Spleen (tissue), 11 donors: Measurements from ENCODE around the gene N4BP3. TPM values are rescaled to one million over a fixed set of nuclear protein-coding genes. Genes with fewer than 3 reads are reported as not detected.

Experiments
- DNase-seq: peaks from one replicate; pipeline ENCODE4 v3.0.0-alpha.2; 2020
- H3K27ac ChIP-seq, 8 donors: fragments of 200-600 bp; sonication (generic) in 7 of 8; 1 replicate in 4 of 8; 2 replicates in 4 of 8; pipeline versions ENCODE4 v1.5.0 to v1.8.0; 2016 to 2021; ENCODE audit warnings: inconsistent platforms in 4 of 8, mild to moderate bottlenecking in 4 of 8, moderate library complexity in 1 of 8
- H3K27me3 ChIP-seq, 7 donors: fragments of 200-600 bp; sonication (generic) in 6 of 7; replicated peaks in 1 of 7; 1 replicate in 4 of 7; 2 replicates in 3 of 7; pipeline versions ENCODE4 v1.5.0 to v1.8.0; 2016 to 2021; ENCODE audit warnings: inconsistent platforms in 3 of 7, mild to moderate bottlenecking in 1 of 7
- H3K36me3 ChIP-seq, 6 donors: fragments of 200-600 bp; sonication (generic) in 5 of 6; 1 replicate in 4 of 6; 2 replicates in 2 of 6; pipeline versions ENCODE4 v1.5.0 to v1.8.0; 2016 to 2021; ENCODE audit warnings: inconsistent platforms in 2 of 6
- H3K4me1 ChIP-seq, 6 donors: fragments of 200-600 bp; sonication (generic) in 5 of 6; 1 replicate in 3 of 6; 2 replicates in 3 of 6; pipeline versions ENCODE4 v1.5.0 to v1.8.0; 2016 to 2021; ENCODE audit warnings: inconsistent platforms in 3 of 6
- H3K4me3 ChIP-seq, 8 donors: fragments of 200-600 bp; sonication (generic) in 7 of 8; 1 replicate in 4 of 8; 2 replicates in 4 of 8; pipeline versions ENCODE4 v1.5.0 to v1.8.0; 2016 to 2021; ENCODE audit warnings: inconsistent platforms in 4 of 8, mild to moderate bottlenecking in 4 of 8, moderate library complexity in 2 of 8
- H3K9me3 ChIP-seq, 8 donors: fragments of 200-600 bp; sonication (generic) in 7 of 8; 1 replicate in 4 of 8; 2 replicates in 4 of 8; pipeline versions ENCODE4 v1.5.0 to v1.8.0; 2016 to 2021; ENCODE audit warnings: inconsistent platforms in 4 of 8
- CTCF ChIP-seq, 11 experiments: fragments of 200-600 bp in 7 of 11; fragments of 450-650 bp in 4 of 11; sonication (generic) in 4 of 11; IDR thresholded peaks in 8 of 11; conservative IDR thresholded peaks in 3 of 11; 1 replicate in 7 of 11; 2 replicates in 4 of 11; pipeline versions ENCODE4 v1.4.0 to v1.8.0; 2016 to 2021; ENCODE audit warnings: antibody characterized with exemption in 11 of 11, inconsistent platforms in 4 of 11, mild to moderate bottlenecking in 1 of 11
- POLR2A ChIP-seq, 3 donors: fragments of 450-650 bp; IDR thresholded peaks; one replicate each; pipeline ENCODE4 v1.5.1; 2017; ENCODE audit warnings: antibody characterized with exemption in 3 of 3, mild to moderate bottlenecking in 1 of 3
- POLR2AphosphoS5 ChIP-seq, 3 donors: sonication (generic); formaldehyde crosslinking; IDR thresholded peaks; one replicate each; pipeline ENCODE4 v1.5.1; 2017; ENCODE audit warnings: antibody characterized with exemption in 3 of 3
- WGBS, 5 donors: extraction: QIAGEN DNeasy Blood & Tissue Kit in 3 of 5; methylation state at CpG; one replicate each; pipeline versions ENCODE4 v1.1.5 to v1.1.7; 2013 to 2018; 5-methylcytosine and 5-hydroxymethylcytosine counted together
- intact Hi-C: fragments of 100-400 bp; cut with DNase I; formaldehyde crosslinking; loops from one replicate; pipeline ENCODE4 v1.15.0; 2023; ENCODE audit warnings: low total_unique reads
- polyA plus RNA-seq, 3 donors: library from polyadenylated mRNA; stranded (reverse); fragments of 200-250 nt; gene quantifications; one replicate each; pipeline ENCODE4 v1.2.1, GENCODE V29; 2013
- total RNA-seq, 7 donors: library from RNA; depleted of rRNA in 3 of 7; stranded (reverse); fragments of >200 nt in 3 of 7; fragmentation: NEBNext Ultra II Directional in 4 of 7; extraction: Animal tissue kit (Norgen Biotek cat#: 25700) in 4 of 7; gene quantifications; one replicate each; pipeline versions ENCODE4 v1.1.0 to v1.2.1, GENCODE V29; 2016 to 2021
- donor health status: healthy with polysubstance abuse.
- donor health status: DM: no; HTN: no; CAD: no; lungs with moderate emphysema.
- donor health status: DM: no; HTN: no; CAD: no.
- donor health status: Bipolar disorder and iron deficiency.
- donor health status: healthy.
- donor health status: DM: no; HTN: no; CAD: no.
- donor health status: DM: yes; HTN: yes; CAD: no.

N4BP3 gene
- total and polyA plus RNA-seq, 10 donors: 1.2 to 6.6 (median 3.5) TPM

DNA sequence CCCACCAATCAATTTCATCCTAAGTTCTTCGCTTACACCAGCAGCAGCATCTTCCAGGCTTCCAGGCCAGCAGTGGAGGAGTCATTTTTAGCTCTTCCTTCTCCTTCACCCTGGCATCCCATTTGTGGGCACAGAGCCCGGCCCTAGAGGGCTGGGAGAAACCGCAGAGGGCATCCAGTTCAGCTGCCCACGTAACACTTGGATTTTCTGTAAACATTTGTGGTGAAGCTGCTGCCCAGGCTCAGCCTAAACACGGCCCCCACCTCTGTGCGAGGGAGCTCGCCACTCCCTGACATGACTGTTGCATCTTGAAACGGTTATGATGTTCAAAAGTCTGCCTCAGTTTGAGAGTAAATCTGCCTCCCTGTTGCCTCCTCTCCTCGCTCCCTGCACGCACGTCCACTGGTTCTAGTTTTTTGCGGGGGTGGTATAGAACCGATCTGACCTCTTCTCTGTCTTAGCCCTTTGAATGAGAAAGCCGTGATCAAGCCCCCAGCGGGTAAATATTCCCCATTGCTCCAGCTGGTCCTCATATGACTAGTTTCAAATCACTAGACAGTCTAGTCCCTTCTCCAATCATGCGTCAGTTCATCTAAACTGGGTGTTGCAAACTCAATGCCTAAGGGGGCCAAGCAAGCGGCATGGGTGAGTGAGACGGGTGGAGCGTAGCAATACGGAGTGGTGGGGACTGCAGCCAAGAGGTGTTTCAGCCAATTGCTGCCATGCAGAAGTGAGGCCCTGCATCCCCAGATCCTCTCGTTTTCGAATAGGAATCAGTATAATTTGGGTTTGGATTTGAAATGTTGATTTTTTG is 34.9 kb upstream of the N4BP3 start:
- DNase-seq: no peak
- peaks cover 0 to 32% (median 14%) of the 10 kb centered on the region in 7 donors for H3K27me3 ChIP-seq
- H3K9me3 ChIP-seq: no peaks in the 10 kb centered on the region
- intact Hi-C loops: loop anchor here (5.0 kb wide), 2 partner anchors 69 to 84 kb away; no protein-coding TSS in a partner anchor
- H3K4me3 ChIP-seq: no peak overlapping the region
- H3K27ac ChIP-seq: no peak overlapping the region
- H3K36me3 ChIP-seq: no peaks in the 10 kb centered on the region
- TF ChIP-seq POLR2AphosphoS5 (IDR thresholded peaks at IDR 0.05): no peak
- no peak for TF ChIP-seq POLR2A (IDR thresholded peaks at IDR 0.05)
- TF ChIP-seq CTCF (IDR thresholded peaks at IDR 0.05 in 8 of 11, conservative IDR thresholded peaks at IDR 0.05 in 3 of 11): no peak
- 78 to 90% (median 83%) methylated on average over 21 to 22 of the region's 22 CpGs for WGBS, 5 donors
- H3K4me1 ChIP-seq: peaks cover 0 to 9% (median 3%) of the 10 kb centered on the region in 6 donors

DNA sequence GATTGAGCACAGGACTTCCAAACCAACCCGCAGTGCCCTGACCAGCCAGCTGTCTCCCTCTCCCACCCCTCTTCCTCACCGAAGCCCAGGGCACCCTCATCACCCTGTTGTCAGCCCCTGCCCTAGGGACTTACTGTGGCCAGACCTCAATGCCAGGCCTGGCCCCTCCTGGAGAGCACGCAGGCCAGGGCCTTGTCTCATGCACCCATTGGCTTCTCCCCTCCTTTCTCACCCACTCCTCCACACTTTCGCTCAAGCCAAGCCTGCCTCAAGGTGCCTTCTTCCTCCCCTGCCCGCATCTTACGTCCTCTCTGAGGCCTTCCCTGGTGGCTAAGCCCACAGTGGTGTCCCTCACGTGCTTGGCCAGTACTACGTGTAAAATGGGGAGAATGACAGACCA is 33.3 kb upstream of the N4BP3 start:
- Histone ChIP-seq H3K27me3 (peaks cover 0 to 22% (median 7%) of the 10 kb centered on the region in 7 donors), H3K4me3 (no peak overlapping the region), H3K27ac (no peak overlapping the region), H3K4me1 (peaks cover 0 to 9% (median 3%) of the 10 kb centered on the region in 6 donors), H3K9me3 (no peaks in the 10 kb centered on the region), H3K36me3 (no peaks in the 10 kb centered on the region)
- no peak for DNase-seq
- 68 to 90% (median 81%) methylated on average over 6 to 8 of the region's 8 CpGs for WGBS, 5 donors
- intact Hi-C loops: no loop called here
- TF ChIP-seq POLR2AphosphoS5 (IDR thresholded peaks at IDR 0.05) (no peak), POLR2A (IDR thresholded peaks at IDR 0.05) (no peak), CTCF (IDR thresholded peaks at IDR 0.05 in 8 of 11, conservative IDR thresholded peaks at IDR 0.05 in 3 of 11) (no peak)

- Histone ChIP-seq H3K36me3 (no peaks in the 10 kb centered on the region), H3K27ac (no peak overlapping the region), H3K4me1 (peaks cover 0 to 6% (median 2%) of the 10 kb centered on the region in 6 donors), H3K27me3 (peaks cover 0 to 22% (median 0%) of the 10 kb centered on the region in 7 donors), H3K9me3 (no peaks in the 10 kb centered on the region), H3K4me3 (no peak overlapping the region)
- 85 to 89% (median 88%) methylated on average over 9 of the region's 9 CpGs for WGBS, 5 donors
- intact Hi-C loops: no loop called here
- TF ChIP-seq POLR2A (IDR thresholded peaks at IDR 0.05) (no peak), POLR2AphosphoS5 (IDR thresholded peaks at IDR 0.05) (no peak), CTCF (IDR thresholded peaks at IDR 0.05 in 8 of 11, conservative IDR thresholded peaks at IDR 0.05 in 3 of 11) (no peak)
- DNase-seq: no peak
These were observed 32.5 kb upstream of the N4BP3 start for GRCh38 chr5:178080618-178081410.
